ENCODE measurements around the gene PRDM12. TPM values are rescaled to one million over a fixed set of nuclear protein-coding genes. Genes with fewer than 3 reads are reported as not detected.

PRDM12 gene
- total RNA-seq, 1 experiment from 2014 or later, result 0.34 TPM

- Mint-ChIP-seq H3K9me3 (ENCODE audit: unreplicated experiment) (no peaks in the 10 kb centered on the region), H3K27me3 (ENCODE audit: insufficient read depth, unreplicated experiment) (peaks cover 8% of the 10 kb centered on the region), H3K27ac (ENCODE audit: unreplicated experiment) (no peak overlapping the region), H3K4me3 (ENCODE audit: unreplicated experiment) (no peak overlapping the region), H3K4me1 (ENCODE audit: low read depth, unreplicated experiment) (peaks cover 7% of the 10 kb centered on the region), H3K36me3 (ENCODE audit: insufficient read depth, unreplicated experiment) (no peaks in the 10 kb centered on the region)
- CTCF ChIA-PET, result no interaction called here
- H3K4me1 ChIP-seq, result no peaks in the 10 kb centered on the region
- no peak for DNase-seq
- BruUV-seq (replicated peaks), result no TSS peak
- no peaks in the 10 kb centered on the region for H3K36me3 ChIP-seq (ENCODE audit: control insufficient read depth, insufficient read depth, low read length)
- intact Hi-C loops (cut with micrococcal nuclease; ENCODE audit: unreplicated experiment), result no loop called here
- H3K4me3 ChIP-seq (ENCODE audit: low read depth, low read length), result no peak overlapping the region
- no peak for TF ChIP-seq CTCF (IDR thresholded peaks at IDR 0.05; ENCODE audit: insufficient read depth in 1 of 2, low read depth in 1 of 2, low read length in 1 of 2, severe bottlenecking in 1 of 2, unreplicated experiment in 1 of 2)
- POLR2A ChIA-PET, result no interaction called here
- no peaks in the 10 kb centered on the region for H3K9me3 ChIP-seq
- H3K27me3 ChIP-seq (replicated peaks; ENCODE audit: control insufficient read depth, insufficient read depth, low read length), result no peaks in the 10 kb centered on the region; the same call in none of the 2 replicates
Measured at GRCh38 chr9:130669965-130670364, 5.6 kb downstream of the PRDM12 start.

GRCh38 chr9:130670644-130671043 is 6.2 kb downstream of the PRDM12 start:
- intact Hi-C loops (cut with micrococcal nuclease; ENCODE audit: unreplicated experiment), result no loop called here
- Histone ChIP-seq H3K9me3 (no peaks in the 10 kb centered on the region), H3K36me3 (ENCODE audit: control insufficient read depth, insufficient read depth, low read length) (no peaks in the 10 kb centered on the region), H3K4me3 (ENCODE audit: low read depth, low read length) (no peak overlapping the region), H3K27me3 (replicated peaks; ENCODE audit: control insufficient read depth, insufficient read depth, low read length) (no peaks in the 10 kb centered on the region; the same call in none of the 2 replicates), H3K4me1 (no peaks in the 10 kb centered on the region)
- Mint-ChIP-seq H3K4me1 (ENCODE audit: low read depth, unreplicated experiment) (peaks cover under 1% of the 10 kb centered on the region), H3K4me3 (ENCODE audit: unreplicated experiment) (no peak overlapping the region), H3K27ac (ENCODE audit: unreplicated experiment) (no peak overlapping the region), H3K36me3 (ENCODE audit: insufficient read depth, unreplicated experiment) (no peaks in the 10 kb centered on the region), H3K27me3 (ENCODE audit: insufficient read depth, unreplicated experiment) (peaks cover 3% of the 10 kb centered on the region), H3K9me3 (ENCODE audit: unreplicated experiment) (no peaks in the 10 kb centered on the region)
- TF ChIP-seq CTCF (IDR thresholded peaks at IDR 0.05; ENCODE audit: insufficient read depth in 1 of 2, low read depth in 1 of 2, low read length in 1 of 2, severe bottlenecking in 1 of 2, unreplicated experiment in 1 of 2), result no peak
- ChIA-PET POLR2A (no interaction called here), CTCF (no interaction called here)
- no peak for DNase-seq
- no TSS peak for BruUV-seq (replicated peaks)

DNA sequence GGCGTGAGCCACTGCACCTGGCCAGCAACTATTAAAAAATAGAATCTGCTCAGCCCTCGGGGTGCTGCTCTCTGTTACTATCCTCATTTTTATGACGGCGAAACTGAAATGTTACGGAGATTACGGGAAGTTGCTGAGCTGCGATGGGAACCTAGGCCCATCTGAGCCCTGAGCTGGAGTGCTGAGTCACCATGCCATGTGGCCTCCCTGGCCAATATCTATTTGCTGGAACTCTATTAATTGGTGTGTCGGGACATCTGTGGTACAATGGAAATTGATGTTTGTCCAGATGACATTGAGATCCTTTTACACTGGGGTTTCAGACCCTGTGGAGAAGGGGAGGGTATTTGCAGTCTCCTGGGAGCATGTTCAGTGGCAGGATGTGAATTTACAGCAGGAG is 8.1 kb downstream of the PRDM12 start:
- Mint-ChIP-seq H3K27ac (ENCODE audit: unreplicated experiment) (no peak overlapping the region), H3K4me1 (ENCODE audit: low read depth, unreplicated experiment) (no peaks in the 10 kb centered on the region), H3K4me3 (ENCODE audit: unreplicated experiment) (no peak overlapping the region), H3K9me3 (ENCODE audit: unreplicated experiment) (no peaks in the 10 kb centered on the region), H3K36me3 (ENCODE audit: insufficient read depth, unreplicated experiment) (no peaks in the 10 kb centered on the region), H3K27me3 (ENCODE audit: insufficient read depth, unreplicated experiment) (peaks cover 3% of the 10 kb centered on the region)
- ChIA-PET POLR2A (no interaction called here), CTCF (no interaction called here)
- Histone ChIP-seq H3K36me3 (ENCODE audit: control insufficient read depth, insufficient read depth, low read length) (no peaks in the 10 kb centered on the region), H3K27me3 (replicated peaks; ENCODE audit: control insufficient read depth, insufficient read depth, low read length) (no peaks in the 10 kb centered on the region; the same call in none of the 2 replicates), H3K4me1 (no peaks in the 10 kb centered on the region), H3K4me3 (ENCODE audit: low read depth, low read length) (no peak overlapping the region), H3K9me3 (no peaks in the 10 kb centered on the region)
- no peak for TF ChIP-seq CTCF (IDR thresholded peaks at IDR 0.05; ENCODE audit: insufficient read depth in 1 of 2, low read depth in 1 of 2, low read length in 1 of 2, severe bottlenecking in 1 of 2, unreplicated experiment in 1 of 2)
- intact Hi-C loops (cut with micrococcal nuclease; ENCODE audit: unreplicated experiment), result no loop called here
- no peak for DNase-seq
- no TSS peak for BruUV-seq (replicated peaks)

Measured in Caco-2 (cell line).